HepG2 (cell line): ENCODE results near the gene PTK7. TPM values are rescaled to one million over a fixed set of nuclear protein-coding genes. Genes with fewer than 3 reads are reported as not detected.

Experiments used
- ARHGAP35 ChIP-seq: sonication (generic); formaldehyde crosslinking; IDR thresholded peaks from 2 replicates; pipeline ENCODE4 v1.9.0; 2022; ENCODE audit warnings: mild to moderate bottlenecking, inconsistent platforms, moderate library complexity, missing genetic modification reagents, borderline replicate concordance
- ATF5 ChIP-seq: sonication (generic); formaldehyde crosslinking; IDR thresholded peaks from 2 replicates; pipeline ENCODE4 v1.4.0; 2020; ENCODE audit warnings: mild to moderate bottlenecking, low read depth, missing genetic modification reagents
- ELF4 ChIP-seq: sonication (generic); formaldehyde crosslinking; IDR thresholded peaks from 2 replicates; pipeline ENCODE4 v1.5.0; 2020; ENCODE audit warnings: missing genetic modification reagents, mild to moderate bottlenecking, moderate library complexity, borderline replicate concordance
- HBP1 ChIP-seq: IDR thresholded peaks from 2 replicates; pipeline ENCODE4 v1.6.1; 2016; ENCODE audit warnings: low read depth, control low read depth
- KLF12 ChIP-seq: sonication (generic); formaldehyde crosslinking; IDR thresholded peaks from 2 replicates; pipeline ENCODE4 v1.4.0; 2020; ENCODE audit warnings: missing genetic modification reagents, borderline replicate concordance
- NFYC ChIP-seq: IDR thresholded peaks from 2 replicates; pipeline ENCODE4 v1.6.1; 2016; ENCODE audit warnings: missing genetic modification reagents, missing compliant biosample characterization
- PRPF4 ChIP-seq: fragments of 200-400 bp; formaldehyde crosslinking; IDR thresholded peaks from 2 replicates; pipeline ENCODE4 v1.6.1; 2016; ENCODE audit warnings: low read length, low read depth; ENCODE audit not compliant: poor library complexity, severe bottlenecking
- RARG ChIP-seq: sonication (generic); formaldehyde crosslinking; IDR thresholded peaks from 2 replicates; pipeline ENCODE4 v1.4.0; 2020; ENCODE audit warnings: low read depth, mild to moderate bottlenecking, missing genetic modification reagents
- RFXANK ChIP-seq: IDR thresholded peaks from 2 replicates; pipeline ENCODE4 v1.6.1; 2016
- SMAD1 ChIP-seq: sonication (generic); formaldehyde crosslinking; IDR thresholded peaks from 2 replicates; pipeline ENCODE4 v1.4.0; 2020; ENCODE audit warnings: missing genetic modification reagents, low read depth, mild to moderate bottlenecking, borderline replicate concordance
- SSRP1 ChIP-seq: IDR thresholded peaks from 2 replicates; pipeline ENCODE4 v1.6.1; 2016; ENCODE audit warnings: control low read depth
- TIGD3 ChIP-seq: sonication (generic); formaldehyde crosslinking; IDR thresholded peaks from 2 replicates; pipeline ENCODE4 v1.5.1; 2020; ENCODE audit warnings: mild to moderate bottlenecking, missing genetic modification reagents, borderline replicate concordance
- ZBTB7A ChIP-seq: sonication (generic); formaldehyde crosslinking; IDR thresholded peaks from 2 replicates; pipeline ENCODE4 v1.8.0; 2022; ENCODE audit warnings: mild to moderate bottlenecking, missing genetic modification reagents
- ZFP82 ChIP-seq: sonication (generic); formaldehyde crosslinking; IDR thresholded peaks from 2 replicates; pipeline ENCODE4 v1.5.1; 2020; ENCODE audit warnings: mild to moderate bottlenecking, missing genetic modification reagents, borderline replicate concordance
- ZNF468 ChIP-seq: sonication (generic); formaldehyde crosslinking; IDR thresholded peaks from 2 replicates; pipeline ENCODE4 v1.8.0; 2022; ENCODE audit warnings: mild to moderate bottlenecking, moderate library complexity, missing genetic modification reagents
- ZNF550 ChIP-seq: sonication (generic); formaldehyde crosslinking; IDR thresholded peaks from 2 replicates; pipeline ENCODE4 v1.4.0; 2020; ENCODE audit warnings: mild to moderate bottlenecking, missing genetic modification reagents, borderline replicate concordance
- ZNF562 ChIP-seq: sonication (generic); formaldehyde crosslinking; IDR thresholded peaks from 2 replicates; pipeline ENCODE4 v1.8.0; 2022; ENCODE audit warnings: missing genetic modification reagents, borderline replicate concordance
- ZNF605 ChIP-seq: sonication (generic); formaldehyde crosslinking; IDR thresholded peaks from 2 replicates; pipeline ENCODE4 v1.8.0; 2022; ENCODE audit warnings: mild to moderate bottlenecking, missing genetic modification reagents
- ZNF709 ChIP-seq: sonication (generic); formaldehyde crosslinking; IDR thresholded peaks from 2 replicates; pipeline ENCODE4 v1.5.0; 2020; ENCODE audit warnings: mild to moderate bottlenecking, missing genetic modification reagents
- polyA plus RNA-seq, 8 experiments: library from polyadenylated mRNA; depleted of rRNA in 3 of 8; stranded (reverse) in 7 of 8; unstranded in 1 of 8; fragments of >200 nt; fragmentation: Illumina TruSeq in 4 of 8; extraction: Trizol in 4 of 8; gene quantifications; 2 replicates each; pipeline versions ENCODE4 v1.2.1 to v1.2.3, GENCODE V29; 2011 to 2016; ENCODE audit warnings: low read depth in 4 of 8, missing spikeins in 1 of 8, mixed read lengths in 1 of 8; ENCODE audit not compliant: insufficient read depth in 1 of 8
- total RNA-seq, 5 experiments: library from RNA; depleted of rRNA; stranded (reverse); fragments of >200 nt; fragmentation: Illumina TruSeq; extraction: Trizol; gene quantifications; 2 replicates each; pipeline ENCODE4 v1.2.3, GENCODE V29; 2016; ENCODE audit warnings: low read depth in 1 of 5
- TF ChIP-seq, protein P1 (sequence below): sonication (generic); formaldehyde crosslinking; IDR thresholded peaks from 2 replicates; pipeline ENCODE4 v1.4.0; 2020; ENCODE audit warnings: missing genetic modification reagents
- TF ChIP-seq, protein P2 (sequence below): sonication (generic); formaldehyde crosslinking; IDR thresholded peaks from 2 replicates; pipeline ENCODE4 v1.4.0; 2020; ENCODE audit warnings: missing genetic modification reagents, mild to moderate bottlenecking, borderline replicate concordance

PTK7 gene
- total and polyA plus RNA-seq, 2 of the 13 experiments (the other 11 are each of a cell fraction or from before 2014, with no cell fraction given), result 98.5 to 99.8 TPM

GRCh38 chr6:43089874-43090558 lies 13.9 kb downstream of the PTK7 start (continued):
- 0 out of 2 replicates have a peak, but pooled peaks have one; percentile 12 for TF ChIP-seq HBP1
- TF ChIP-seq RFXANK (CRISPR knock-in tag), result no peak
- TF ChIP-seq ZNF468 (CRISPR knock-in tag), result no peak
- TF ChIP-seq TIGD3, result no peak
- no peak for TF ChIP-seq ZNF550 (CRISPR knock-in tag)
- TF ChIP-seq SSRP1, result no peak
- no peak for TF ChIP-seq ZNF562
- TF ChIP-seq ELF4 (CRISPR knock-in tag), result peak; percentile 69; the same call in 1 of the 2 replicates
- no peak for TF ChIP-seq RARG (CRISPR knock-in tag)
- TF ChIP-seq SMAD1 (CRISPR knock-in tag), result no peak
- TF ChIP-seq ATF5 (CRISPR knock-in tag), result no peak
- peak; percentile 73; the same call in 1 of the 2 replicates for TF ChIP-seq ZNF605 (CRISPR knock-in tag)
- TF ChIP-seq, protein P1, sequence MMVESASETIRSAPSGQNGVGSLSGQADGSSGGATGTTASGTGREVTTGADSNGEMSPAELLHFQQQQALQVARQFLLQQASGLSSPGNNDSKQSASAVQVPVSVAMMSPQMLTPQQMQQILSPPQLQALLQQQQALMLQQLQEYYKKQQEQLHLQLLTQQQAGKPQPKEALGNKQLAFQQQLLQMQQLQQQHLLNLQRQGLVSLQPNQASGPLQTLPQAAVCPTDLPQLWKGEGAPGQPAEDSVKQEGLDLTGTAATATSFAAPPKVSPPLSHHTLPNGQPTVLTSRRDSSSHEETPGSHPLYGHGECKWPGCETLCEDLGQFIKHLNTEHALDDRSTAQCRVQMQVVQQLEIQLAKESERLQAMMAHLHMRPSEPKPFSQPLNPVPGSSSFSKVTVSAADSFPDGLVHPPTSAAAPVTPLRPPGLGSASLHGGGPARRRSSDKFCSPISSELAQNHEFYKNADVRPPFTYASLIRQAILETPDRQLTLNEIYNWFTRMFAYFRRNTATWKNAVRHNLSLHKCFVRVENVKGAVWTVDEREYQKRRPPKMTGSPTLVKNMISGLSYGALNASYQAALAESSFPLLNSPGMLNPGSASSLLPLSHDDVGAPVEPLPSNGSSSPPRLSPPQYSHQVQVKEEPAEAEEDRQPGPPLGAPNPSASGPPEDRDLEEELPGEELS (CRISPR knock-in tag), result peak; percentile 96
- TF ChIP-seq KLF12 (CRISPR knock-in tag), result 0 out of 2 replicates have a peak, but pooled peaks have one; percentile 15
- TF ChIP-seq NFYC, result peak; percentile 33; the same call in 1 of the 2 replicates
- peak; percentile 92 for TF ChIP-seq ZBTB7A (CRISPR knock-in tag)
- no peak for TF ChIP-seq PRPF4
- TF ChIP-seq ZFP82 (CRISPR knock-in tag), result no peak
- no peak for TF ChIP-seq ZNF709 (CRISPR knock-in tag)
- TF ChIP-seq, protein P2, sequence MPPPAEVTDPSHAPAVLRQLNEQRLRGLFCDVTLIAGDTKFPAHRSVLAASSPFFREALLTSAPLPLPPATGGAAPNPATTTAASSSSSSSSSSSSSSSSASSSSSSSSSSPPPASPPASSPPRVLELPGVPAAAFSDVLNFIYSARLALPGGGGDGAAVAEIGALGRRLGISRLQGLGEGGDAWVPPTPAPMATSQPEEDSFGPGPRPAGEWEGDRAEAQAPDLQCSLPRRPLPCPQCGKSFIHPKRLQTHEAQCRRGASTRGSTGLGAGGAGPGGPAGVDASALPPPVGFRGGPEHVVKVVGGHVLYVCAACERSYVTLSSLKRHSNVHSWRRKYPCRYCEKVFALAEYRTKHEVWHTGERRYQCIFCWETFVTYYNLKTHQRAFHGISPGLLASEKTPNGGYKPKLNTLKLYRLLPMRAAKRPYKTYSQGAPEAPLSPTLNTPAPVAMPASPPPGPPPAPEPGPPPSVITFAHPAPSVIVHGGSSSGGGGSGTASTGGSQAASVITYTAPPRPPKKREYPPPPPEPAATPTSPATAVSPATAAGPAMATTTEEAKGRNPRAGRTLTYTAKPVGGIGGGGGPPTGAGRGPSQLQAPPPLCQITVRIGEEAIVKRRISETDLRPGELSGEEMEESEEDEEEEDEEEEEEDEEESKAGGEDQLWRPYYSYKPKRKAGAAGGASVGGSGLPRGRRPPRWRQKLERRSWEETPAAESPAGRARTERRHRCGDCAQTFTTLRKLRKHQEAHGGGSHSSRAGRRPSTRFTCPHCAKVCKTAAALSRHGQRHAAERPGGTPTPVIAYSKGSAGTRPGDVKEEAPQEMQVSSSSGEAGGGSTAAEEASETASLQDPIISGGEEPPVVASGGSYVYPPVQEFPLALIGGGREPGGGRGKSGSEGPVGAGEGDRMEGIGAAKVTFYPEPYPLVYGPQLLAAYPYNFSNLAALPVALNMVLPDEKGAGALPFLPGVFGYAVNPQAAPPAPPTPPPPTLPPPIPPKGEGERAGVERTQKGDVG (CRISPR knock-in tag), result peak; percentile 76; the same call in 1 of the 2 replicates
- no peak for TF ChIP-seq ARHGAP35
